Activated naive CD4-positive, alpha-beta T cell treated with Interleukin-2 at 50 U/mL for 16 hours (primary cell): ENCODE data around the gene IL15RA.
"Not testable (repeated sequence)": the region's sequence is repeated elsewhere in the genome, so short reads cannot be mapped to it uniquely, and the experiment has no call there.

Source experiments
- DNase-seq: peaks from one replicate; pipeline ENCODE4 v3.0.0-alpha.2; 2020

Gene IL15RA

GRCh38 chr10:5948208-5948585 lies 29.1 kb downstream of the IL15RA start:
- DNase-seq = no peak

GRCh38 chr10:5947471-5948207 lies 29.7 kb downstream of the IL15RA start:
- DNase-seq = no peak

- no peak for DNase-seq
These were observed 30.6 kb downstream of the IL15RA start for GRCh38 chr10:5946786-5947185.

GRCh38 chr10:5946419-5946775 lies 30.9 kb downstream of the IL15RA start:
- DNase-seq = not testable (repeated sequence)

GRCh38 chr10:5945561-5946418 lies 31.6 kb downstream of the IL15RA start:
- DNase-seq = no peak

GRCh38 chr10:5945190-5945509 lies 32.2 kb downstream of the IL15RA start:
- DNase-seq = no peak

- DNase-seq = no peak
These were observed 32.8 kb downstream of the IL15RA start for GRCh38 chr10:5944389-5945189.

GRCh38 chr10:5943536-5943935 lies 33.8 kb downstream of the IL15RA start:
- no peak for DNase-seq

- no peak for DNase-seq
These were observed 34.9 kb downstream of the IL15RA start for GRCh38 chr10:5942474-5942873.

GRCh38 chr10:5942001-5942400 lies 35.3 kb downstream of the IL15RA start:
- no peak for DNase-seq

GRCh38 chr10:5941579-5941978 lies 35.8 kb downstream of the IL15RA start:
- DNase-seq = no peak

- no peak for DNase-seq
These were observed 36.5 kb downstream of the IL15RA start for GRCh38 chr10:5940807-5941218.

- DNase-seq = no peak
These were observed 39.1 kb downstream of the IL15RA start for GRCh38 chr10:5938291-5938690.

GRCh38 chr10:5937016-5937415 lies 40.3 kb downstream of the IL15RA start:
- DNase-seq = no peak

GRCh38 chr10:5935628-5936027 lies 41.7 kb downstream of the IL15RA start:
- no peak for DNase-seq

- DNase-seq = no peak
These were observed 43.3 kb downstream of the IL15RA start for GRCh38 chr10:5933909-5934546.

GRCh38 chr10:5932345-5932744 lies 45.0 kb downstream of the IL15RA start:
- DNase-seq = no peak

- no peak for DNase-seq
These were observed 47.1 kb downstream of the IL15RA start for GRCh38 chr10:5930272-5930671.

- DNase-seq = no peak
These were observed 47.9 kb downstream of the IL15RA start for GRCh38 chr10:5929442-5929841.

GRCh38 chr10:5927306-5927705 lies 50.0 kb downstream of the IL15RA start:
- no peak for DNase-seq

GRCh38 chr10:5924889-5925288 lies 52.5 kb downstream of the IL15RA start:
- no peak for DNase-seq

- no peak for DNase-seq
These were observed 55.6 kb downstream of the IL15RA start for GRCh38 chr10:5921746-5922145.

- no peak for DNase-seq
These were observed 57.8 kb downstream of the IL15RA start for GRCh38 chr10:5919568-5919967.
